Measurements from ENCODE around the gene FAT2.

Gene FAT2

DNA sequence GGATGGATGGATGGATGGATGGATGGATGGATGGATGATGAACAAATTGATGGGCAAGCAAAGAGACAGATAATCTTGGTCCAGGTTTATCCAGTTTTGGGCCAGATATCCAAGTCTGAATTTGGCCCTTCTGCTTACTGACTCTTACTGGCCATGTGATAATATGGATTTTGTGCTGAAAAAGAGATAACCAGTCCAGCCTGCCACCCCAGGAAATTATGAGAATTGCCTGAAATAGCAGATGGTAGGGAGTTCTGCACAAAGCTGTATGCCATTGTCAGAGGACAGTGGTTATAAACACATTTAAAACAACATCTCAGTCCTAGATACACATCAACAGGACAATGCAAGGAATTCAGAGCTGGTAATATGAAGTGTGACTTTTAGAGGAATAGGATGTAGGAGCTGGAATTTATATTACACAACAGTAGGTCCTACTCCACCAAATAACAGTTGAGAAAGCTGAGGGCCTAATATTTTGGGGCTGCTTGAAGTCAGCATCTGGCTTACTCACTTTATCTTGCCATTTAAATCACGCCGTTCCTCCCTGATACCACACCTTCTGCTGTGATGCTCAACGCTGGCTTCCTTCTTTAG, 9.0 kb upstream of the FAT2 start:
- H3K27ac ChIP-seq = no peak overlapping the region
- H3K4me3 ChIP-seq = no peak overlapping the region
- DNase-seq (ENCODE audit: low spot score) = no peak
- TF ChIP-seq, protein P1, sequence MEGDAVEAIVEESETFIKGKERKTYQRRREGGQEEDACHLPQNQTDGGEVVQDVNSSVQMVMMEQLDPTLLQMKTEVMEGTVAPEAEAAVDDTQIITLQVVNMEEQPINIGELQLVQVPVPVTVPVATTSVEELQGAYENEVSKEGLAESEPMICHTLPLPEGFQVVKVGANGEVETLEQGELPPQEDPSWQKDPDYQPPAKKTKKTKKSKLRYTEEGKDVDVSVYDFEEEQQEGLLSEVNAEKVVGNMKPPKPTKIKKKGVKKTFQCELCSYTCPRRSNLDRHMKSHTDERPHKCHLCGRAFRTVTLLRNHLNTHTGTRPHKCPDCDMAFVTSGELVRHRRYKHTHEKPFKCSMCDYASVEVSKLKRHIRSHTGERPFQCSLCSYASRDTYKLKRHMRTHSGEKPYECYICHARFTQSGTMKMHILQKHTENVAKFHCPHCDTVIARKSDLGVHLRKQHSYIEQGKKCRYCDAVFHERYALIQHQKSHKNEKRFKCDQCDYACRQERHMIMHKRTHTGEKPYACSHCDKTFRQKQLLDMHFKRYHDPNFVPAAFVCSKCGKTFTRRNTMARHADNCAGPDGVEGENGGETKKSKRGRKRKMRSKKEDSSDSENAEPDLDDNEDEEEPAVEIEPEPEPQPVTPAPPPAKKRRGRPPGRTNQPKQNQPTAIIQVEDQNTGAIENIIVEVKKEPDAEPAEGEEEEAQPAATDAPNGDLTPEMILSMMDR (IDR thresholded peaks at IDR 0.05) = no peak

DNA sequence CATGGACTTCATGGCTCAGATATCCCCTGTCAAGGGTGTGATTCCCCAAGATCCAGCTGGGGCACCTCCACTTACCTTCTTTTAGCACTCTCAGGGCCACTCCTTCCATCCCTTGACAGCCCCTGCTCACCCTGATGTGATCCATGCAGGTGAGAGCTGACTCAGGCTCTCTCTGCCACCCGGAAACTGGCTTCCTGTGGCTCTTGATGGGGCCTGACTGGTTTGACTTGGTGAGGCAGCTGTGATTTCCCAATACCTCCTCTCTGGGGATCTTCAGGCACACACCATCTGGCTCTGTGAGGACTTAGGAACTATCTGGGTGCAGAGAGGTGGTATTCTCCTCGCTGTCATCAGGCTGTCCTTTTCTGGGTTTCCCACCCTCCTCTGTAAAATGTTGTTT, 7.9 kb upstream of the FAT2 start:
- H3K4me3 ChIP-seq = no peak overlapping the region
- DNase-seq (ENCODE audit: low spot score) = no peak
- TF ChIP-seq, protein P1 (IDR thresholded peaks at IDR 0.05) = no peak
- no peak overlapping the region for H3K27ac ChIP-seq

DNA sequence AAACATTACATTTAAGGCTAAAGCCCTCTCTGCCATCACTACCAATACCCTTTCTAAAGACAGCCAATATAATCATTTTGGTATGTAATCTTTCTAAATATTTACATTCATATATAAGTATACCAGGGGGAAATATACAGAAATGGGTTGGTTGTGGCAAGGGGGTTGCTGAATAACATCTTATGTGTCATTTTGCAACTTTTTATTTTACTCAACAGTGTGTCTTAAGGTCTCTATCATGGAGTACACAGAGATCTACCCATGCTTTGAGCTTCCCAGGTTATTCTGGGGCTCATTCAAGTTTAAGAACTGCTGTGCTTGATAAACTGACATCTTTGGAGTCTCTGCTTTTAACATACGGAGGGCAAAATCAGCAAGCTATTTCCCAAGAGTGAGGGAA, 7.4 kb upstream of the FAT2 start:
- Histone ChIP-seq H3K4me3 (no peak overlapping the region), H3K27ac (no peak overlapping the region)
- no peak for DNase-seq (ENCODE audit: low spot score)
- TF ChIP-seq, protein P1 (IDR thresholded peaks at IDR 0.05) = no peak

DNA sequence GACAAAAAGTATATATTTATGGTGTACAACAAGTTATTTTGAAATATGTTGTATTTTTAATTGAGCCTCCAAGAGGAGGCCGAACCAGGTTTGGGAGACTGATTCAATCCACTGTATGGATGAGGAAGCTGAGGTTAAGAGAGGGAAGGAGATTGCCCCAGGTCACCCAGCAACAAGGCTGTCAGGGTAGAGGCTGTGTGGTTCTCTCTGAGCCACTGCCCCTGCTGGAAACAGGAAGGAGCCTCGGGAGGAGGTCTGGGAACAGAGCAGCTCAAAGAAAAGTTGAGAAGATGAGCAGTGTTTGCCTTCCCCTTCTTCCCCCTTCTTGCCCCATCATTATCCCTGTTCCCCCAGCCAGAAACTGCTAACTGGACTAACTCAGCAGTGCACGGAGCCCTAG, 6.6 kb upstream of the FAT2 start:
- no peak overlapping the region for H3K27ac ChIP-seq
- DNase-seq (ENCODE audit: low spot score) = no peak
- TF ChIP-seq, protein P1 (IDR thresholded peaks at IDR 0.05) = no peak
- H3K4me3 ChIP-seq = no peak overlapping the region

DNA sequence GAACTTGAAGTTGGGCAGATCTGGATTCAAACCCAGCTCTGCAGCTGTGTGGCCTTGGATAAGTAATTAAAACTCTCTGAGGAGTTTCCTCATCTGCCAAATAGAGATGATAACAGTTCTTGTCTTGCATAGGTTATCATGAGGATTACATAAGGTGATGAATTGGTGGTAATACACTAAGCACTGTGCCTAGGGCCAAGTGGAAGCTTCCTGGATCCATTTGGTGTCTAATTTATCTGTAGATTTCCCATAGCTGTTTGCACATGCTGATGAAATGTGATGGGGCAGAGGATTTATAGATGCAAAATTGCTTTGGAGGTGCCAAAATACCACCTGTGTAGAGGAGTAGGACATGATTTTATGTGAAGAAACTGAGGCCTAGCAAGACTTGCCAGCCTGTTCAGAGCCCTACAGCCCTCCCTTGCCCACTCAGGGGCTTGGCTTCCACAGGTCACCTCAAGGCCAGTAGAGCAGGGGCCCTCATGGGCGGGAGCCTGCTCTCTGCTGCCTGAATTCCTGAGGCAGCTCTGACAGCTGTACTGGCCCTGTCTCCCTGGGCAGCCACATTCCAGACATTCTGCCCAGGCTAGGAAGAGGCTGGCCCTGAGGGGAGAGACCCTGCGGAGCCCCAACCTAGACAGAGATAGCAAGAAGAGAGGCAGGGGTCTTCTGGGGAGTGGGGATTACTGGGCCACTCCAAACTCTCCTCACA, 5.9 kb upstream of the FAT2 start:
- no peak overlapping the region for H3K27ac ChIP-seq
- TF ChIP-seq, protein P1 (IDR thresholded peaks at IDR 0.05) = no peak
- no peak overlapping the region for H3K4me3 ChIP-seq
- DNase-seq (ENCODE audit: low spot score) = no peak

DNA sequence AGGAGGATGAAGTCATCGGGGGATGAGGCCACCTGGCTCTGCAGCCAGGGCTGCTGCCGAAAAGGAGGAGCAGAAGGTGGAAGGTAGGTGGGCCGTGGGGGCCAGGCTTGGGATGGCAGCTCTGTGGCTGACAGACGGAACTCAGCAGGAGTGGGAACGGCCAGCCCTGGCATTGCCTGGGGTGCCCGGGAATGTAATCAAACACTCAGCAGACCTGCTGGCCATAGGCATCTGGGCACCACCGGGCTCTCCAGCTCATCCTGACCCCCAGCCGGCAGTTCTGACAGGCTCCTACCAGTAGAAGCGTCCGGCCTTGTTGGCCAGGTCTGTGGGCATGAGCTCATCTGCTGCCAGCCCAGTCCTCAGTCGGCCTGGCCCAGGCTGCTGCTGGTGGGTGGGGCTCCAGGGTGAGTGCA, 4.3 kb upstream of the FAT2 start:
- no peak for DNase-seq (ENCODE audit: low spot score)
- Histone ChIP-seq H3K4me3 (no peak overlapping the region), H3K27ac (no peak overlapping the region)
- TF ChIP-seq, protein P1 (IDR thresholded peaks at IDR 0.05) = no peak

DNA sequence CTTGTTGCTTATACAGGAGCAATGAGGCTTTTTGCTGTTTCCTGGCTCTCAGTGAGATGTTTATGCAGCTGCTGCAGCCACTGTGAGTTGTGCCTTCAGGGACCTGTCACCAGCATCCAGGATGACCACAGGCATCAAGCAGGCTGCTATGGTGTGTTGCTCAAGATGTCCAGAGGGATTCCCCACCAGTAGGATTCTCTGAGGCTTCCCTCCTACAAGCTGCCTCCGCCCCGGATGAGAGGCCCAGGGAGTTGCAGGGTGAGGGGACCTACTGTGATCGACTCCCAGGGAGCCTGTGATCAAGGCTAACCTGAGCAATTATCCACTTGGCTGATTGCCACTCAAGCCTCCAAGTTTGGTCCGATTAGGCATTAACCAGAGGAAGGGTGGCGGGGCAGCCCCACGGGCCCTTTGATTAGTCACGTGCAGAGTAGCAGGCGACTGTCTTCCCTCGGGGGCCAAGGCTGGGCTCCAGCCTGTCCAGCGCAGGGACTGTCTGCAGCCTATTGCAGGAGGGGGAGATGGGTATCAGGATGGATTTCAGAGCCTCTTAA, 1.8 kb upstream of the FAT2 start:
- Histone ChIP-seq H3K4me3 (no peak overlapping the region), H3K27ac (no peak overlapping the region)
- no peak for DNase-seq (ENCODE audit: low spot score)
- TF ChIP-seq, protein P1 (IDR thresholded peaks at IDR 0.05) = no peak
